Measurements from ENCODE around the gene PRSS2.

Gene PRSS2

DNA sequence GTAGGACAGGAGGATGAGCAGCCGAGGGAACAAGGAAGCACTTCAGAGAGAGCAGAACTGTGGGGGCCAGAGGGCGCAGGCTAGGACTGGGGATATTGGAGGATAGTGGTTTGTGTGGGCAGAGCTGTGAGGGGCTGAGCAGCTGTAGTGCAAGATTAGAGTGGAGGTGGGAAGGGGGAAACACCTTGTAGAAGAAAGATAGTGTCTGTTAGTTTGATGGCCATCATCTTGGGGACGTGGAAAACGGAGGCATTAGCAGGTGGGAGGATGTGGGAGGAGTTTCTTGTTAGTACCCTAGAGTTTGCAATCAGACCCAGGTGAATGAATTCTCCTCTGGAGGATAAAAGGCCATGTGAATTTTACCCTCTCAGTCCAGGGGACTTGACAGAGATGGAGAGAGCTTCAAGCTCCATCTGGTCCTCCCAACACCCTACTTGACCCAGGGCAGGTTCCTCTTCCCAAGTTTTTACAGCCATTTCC, 34.0 kb downstream of the PRSS2 start:
- no peak for FAIRE-seq

DNA sequence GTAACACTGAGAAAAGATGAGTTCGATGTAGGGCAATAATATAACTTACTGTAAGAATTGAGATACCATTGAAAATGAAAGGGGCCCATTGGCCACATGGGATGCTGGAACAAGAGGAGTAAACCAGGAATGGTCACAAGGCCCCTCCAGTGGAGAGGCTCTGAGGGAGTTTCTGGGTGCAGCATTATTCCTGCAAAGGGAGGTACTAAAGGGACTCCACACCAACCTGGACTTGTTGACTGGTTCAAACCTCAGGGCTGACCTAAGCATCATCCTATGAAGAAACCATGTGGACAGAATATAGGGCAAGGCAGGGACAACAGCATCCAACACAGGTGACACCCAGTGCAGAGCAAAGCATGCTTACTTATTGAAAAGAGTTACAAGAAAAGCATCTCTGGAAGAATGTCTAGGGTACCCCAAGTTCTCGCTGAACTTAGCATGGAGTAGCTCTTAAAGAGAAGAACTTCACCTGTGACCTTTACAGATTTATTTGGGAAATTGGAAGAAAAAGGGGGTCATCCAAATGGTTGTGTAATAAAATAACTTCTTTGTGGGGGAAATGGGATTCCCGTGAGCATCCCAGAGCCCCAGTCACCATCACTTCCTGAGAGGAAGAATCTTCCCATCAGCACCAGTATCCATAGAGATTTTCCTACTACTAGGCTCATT, 34.7 kb downstream of the PRSS2 start:
- FAIRE-seq: no peak

DNA sequence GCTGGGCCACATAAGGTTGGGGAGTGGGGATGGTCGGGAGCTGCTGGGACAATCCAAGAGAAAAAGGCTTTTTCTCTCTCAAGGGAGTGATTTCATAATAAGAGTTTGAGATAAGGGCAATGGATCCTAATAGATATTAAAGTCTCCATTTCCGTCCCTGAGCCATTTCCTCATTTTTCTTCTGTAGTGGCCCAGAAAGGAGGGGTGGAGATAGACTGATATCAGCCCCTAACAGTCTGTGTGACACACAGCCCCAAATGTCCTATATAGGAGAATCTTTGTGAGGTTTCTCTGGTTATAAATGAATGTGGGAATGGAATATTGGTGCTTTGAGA, 35.2 kb downstream of the PRSS2 start:
- FAIRE-seq: no peak

DNA sequence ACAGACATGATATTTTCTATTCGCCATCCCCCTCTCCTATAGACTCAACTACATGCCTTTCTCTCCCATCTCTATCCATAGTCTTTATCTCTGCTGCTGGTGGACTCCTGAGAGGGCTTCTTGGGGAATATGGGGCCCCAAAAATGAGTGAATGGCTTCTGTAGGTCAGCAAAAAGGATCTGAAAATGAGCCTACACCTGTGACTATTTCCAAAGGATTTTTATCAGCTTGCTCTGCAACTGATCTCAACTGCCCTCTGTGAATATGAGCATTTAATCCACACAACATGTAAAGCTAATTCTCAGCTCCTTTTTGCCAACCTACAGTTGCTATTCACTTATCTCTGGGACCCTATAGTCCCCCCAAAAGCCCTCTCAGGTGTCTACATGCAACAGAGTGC, 36.2 kb downstream of the PRSS2 start:
- FAIRE-seq: no peak

DNA sequence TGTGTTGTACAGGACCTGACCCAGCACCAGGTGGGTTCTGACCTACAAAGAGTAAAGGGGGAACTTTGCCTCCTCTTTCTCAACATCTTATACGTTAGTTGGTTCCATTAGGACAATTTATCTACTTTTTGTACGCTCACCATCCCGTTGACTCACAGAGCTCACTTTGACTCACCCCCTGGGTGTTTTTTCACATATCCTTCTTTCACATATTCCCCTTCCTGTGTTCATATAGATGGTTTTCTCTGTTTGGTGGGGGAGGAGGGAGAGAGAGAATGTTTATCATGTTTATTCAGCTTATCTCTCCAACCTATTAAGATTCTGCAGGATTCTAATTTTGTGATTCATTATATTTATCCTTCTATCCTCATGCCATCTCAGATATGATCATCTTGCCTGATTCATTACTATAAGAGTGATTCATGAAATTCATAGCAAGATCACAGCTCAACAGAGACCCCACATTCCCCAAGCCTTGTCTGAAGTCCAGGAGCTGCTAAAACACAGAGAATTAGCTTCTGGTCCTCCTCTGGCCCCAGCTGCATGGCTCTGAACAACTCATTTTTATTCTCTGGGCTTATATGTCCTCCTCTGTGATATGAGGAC, 37.2 kb downstream of the PRSS2 start:
- no peak for FAIRE-seq

DNA sequence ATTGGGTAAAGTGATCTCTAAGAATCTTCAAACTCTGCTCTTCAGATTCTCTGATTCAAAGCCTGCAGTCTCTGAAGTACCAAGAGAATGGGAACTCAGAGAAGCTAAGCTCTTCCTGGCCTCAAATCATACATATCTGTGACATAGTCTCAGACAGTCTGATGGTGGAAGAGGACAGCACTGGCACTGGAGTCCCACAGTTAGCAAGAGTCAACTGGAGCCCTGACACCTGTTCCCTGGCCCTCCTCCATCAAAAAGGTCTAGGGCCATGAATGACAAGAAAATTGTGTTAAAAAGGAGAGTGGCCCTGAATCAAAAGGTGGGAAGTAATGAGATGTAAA, 37.7 kb downstream of the PRSS2 start:
- FAIRE-seq: no peak

DNA sequence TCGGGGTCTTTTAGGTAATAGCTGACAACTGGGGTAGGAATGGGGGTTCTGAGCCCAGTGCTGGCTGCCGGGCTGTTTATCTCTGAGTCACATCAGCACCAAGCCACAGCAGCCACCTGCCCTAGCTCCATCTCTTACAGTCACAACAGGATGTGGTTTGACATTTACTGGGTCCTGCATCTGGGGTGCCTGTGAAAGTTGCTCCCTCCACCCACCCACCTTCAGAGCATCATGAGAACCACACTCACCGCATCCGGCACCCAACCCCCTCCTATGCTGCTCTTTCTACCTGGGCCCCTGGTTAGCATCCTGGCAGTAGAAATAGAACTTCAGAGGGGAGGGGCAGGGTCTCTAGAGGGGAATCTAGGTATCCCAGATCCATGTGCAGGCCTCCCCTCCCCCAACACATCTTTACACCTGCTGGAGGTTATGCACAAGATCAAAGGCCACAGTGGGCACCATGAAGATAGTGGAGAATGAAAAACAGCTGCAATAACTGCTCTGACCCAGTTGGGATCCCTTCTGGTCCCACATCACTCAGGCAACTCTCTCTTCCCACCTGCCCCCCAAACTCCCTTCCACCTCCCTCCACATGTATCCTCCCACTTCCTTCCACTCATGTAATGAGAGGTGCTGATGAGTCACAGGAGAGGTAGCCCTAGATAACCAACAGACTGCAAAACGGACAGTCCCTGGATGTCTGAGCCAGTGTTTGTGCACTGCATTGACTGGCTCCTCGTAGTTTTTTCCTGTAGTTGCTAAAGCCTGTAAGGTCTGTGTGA, 38.2 kb downstream of the PRSS2 start:
- no peak for FAIRE-seq

DNA sequence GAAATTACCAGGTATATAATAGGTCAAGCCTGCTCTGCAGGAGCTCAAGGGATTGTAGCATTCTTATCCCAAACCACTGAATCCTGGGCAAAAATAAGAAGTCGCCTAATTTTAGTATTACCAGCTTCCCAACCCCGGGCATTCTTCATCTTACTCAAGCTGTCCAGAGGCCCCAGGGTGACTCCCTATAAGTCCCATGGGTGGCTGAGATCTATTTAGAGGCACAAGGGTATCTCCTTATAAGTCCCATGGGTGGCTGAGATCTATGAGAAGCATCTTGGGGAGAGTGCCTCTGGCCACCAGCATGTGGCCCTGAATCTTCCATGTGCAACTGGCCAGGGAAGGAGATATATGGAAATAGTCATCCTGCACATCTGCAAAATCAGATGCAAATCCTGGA, 38.9 kb downstream of the PRSS2 start:
- no peak for FAIRE-seq

DNA sequence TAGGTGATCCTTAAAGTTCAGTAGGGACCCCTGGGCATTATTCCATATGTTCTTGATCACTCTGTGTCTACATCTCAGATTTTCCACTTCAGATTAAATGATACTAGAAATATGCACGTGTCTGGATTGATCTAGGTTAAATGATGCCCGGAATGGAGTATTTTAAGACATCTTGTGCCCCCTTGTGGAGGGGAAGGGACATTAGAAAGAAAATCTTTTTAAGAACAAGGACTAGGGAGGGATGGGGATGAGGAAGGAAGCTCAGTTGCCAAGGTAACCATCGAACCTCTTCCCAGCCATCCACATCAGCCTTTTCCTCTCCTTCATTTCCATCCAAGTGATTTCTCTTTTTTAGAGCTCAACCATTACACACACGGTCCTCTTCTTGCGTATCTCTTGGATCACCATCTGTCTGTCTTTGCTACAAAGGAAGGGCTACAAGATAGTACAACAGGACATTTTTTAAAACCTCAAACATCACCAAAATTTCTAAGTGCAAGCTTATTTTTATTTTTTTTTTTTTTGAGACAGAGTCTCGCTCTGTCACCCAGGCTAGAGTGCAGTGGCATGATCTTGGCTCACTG, 40.5 kb downstream of the PRSS2 start:
- no peak for FAIRE-seq

DNA sequence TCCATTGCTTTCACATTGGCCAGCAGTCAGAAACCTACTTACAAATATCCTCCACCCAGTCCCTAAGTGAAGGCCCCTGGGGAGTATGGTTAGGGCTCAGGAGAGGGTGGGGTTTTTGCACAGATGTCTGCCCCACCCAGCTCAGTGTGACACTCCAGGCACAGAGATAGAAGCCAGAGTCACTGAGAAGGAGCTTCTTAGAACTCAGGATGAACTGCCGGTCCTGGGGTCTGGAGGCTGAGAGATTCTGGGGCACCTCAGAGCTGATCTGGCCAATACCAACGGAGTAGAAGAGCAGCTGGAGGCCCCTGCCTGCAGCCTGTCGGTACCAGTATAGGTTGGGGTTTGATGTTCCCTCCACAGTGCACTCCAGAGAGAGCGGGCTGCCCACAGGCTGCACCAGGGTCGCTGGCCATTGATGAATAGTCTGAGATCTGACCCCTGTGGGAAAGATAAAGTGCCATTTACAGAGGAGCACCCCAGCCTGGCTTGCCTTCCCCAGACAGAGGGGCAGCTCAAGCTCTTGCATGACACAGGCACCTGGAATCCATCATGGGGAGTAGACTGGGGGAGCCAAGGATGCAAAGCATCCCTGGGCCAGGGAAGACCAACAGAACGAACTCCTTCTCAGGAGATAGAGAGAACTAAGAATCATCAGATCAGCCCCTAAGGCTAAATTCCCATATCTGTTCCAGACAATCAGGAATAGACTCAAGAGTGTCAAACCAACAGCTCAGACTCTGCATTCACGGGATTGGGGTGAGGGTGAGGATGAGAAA, 41.9 kb downstream of the PRSS2 start:
- FAIRE-seq: no peak

DNA sequence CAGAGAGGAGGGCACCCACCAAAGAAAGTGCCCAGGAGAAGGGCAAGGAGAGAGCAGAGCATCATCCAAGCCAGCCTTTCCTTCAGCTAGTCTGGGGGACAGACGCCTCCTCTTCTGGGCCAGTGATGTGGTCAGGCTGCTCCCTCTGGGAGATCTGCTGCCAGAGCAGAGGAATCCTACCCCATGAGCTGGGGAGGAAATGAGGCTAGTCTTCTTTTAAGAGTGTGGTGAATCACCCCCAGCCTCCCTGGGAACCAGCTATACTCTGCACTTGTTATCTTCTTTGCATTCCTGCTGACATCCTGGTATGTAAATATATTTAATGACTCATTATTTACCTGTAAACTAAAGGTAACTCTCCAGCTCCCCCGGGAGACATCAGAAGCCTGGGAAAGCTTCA, 42.5 kb downstream of the PRSS2 start:
- FAIRE-seq: no peak

DNA sequence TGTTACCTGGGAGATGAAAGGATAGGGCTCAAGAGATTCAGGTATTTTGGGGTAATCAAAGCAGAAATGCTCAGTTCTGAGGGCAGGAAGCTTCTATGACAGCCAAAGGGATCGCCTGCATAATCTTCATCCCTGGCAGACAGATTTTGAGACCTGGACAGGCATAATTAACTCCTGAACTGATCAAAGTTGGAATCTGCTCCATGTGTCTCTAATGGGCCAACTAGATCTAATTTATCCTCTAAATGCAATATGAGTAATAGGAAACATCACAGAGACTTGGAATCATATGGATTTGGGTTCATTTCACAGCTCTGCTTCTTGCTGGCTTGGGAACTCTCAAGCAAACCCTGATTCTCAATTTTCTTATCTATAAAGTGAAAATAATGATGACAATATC, 42.9 kb downstream of the PRSS2 start:
- FAIRE-seq: no peak

DNA sequence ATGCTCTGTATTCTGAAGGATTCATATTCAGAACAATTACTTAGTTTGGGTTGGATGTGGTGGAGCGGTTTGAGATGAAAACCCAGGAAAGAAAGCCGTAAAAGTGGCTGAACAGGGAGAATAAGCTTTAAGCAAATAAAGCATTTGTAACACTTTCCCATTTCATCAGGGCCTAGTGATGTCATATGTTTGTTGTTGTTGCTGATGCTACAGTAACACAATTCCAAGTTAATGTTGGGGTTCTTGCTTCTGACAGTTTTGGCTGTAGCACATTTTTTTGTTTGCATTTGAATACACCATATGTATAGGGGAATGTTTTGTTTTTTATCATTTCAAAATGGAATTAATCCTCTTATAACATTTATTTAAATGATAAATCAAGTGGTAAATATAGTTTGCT, 43.7 kb downstream of the PRSS2 start:
- no peak for FAIRE-seq

DNA sequence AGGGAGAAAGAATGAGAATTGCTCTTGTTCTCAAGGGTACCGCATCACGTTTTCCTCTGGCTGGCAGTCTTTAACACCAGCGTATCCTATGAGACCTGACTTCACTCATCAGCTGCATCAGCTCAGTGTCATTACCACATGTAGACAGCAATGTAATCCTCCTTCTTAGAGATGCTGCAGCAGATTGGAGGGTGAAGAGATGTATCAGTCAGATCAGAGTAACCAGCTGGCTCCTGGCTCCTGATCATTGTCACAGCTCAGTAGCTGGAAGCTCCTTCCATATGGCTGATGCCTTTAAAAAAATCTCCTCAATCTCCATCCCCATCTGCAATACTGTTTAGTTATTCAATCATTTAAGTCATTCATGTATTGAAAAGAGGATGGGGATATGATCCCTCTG, 44.4 kb downstream of the PRSS2 start:
- FAIRE-seq: no peak

DNA sequence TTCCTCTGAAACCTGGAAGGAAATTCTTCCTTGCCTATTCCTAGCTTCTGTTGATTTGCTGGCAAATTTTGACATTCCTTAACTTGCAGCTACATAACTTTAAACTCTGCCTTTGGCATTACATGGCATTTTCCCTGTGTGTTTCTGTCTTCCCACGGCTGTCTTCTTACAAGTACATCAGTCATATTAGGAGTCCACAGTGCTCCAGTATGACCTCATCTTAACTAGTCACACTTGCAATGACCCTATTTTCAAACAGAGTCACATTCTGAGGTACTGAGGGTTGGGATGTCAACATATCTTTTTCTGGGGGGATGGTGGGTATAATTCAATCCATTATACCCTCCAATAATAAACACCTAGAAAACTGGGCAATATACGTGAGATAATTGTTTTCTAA, 46.7 kb downstream of the PRSS2 start:
- FAIRE-seq: no peak

DNA sequence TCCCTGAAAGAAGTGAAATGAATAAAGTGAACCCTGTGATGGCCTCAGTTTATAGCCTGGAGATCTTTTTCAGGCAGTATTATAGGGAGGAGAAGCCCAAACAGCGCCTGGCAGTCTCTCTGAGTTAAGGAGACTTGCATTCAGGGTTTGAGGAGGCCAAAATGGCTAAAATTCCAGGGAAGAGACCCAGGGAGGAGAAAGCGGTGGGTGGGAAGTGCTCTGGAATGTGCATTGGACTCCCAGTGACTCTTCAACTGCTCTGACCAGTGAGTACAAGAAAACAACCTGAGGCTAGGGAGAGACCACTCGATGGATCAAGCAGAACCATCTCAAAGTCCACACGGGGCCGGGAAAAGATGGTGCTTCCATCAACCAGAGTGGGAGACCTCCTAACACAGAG, 48.8 kb downstream of the PRSS2 start:
- FAIRE-seq: no peak

DNA sequence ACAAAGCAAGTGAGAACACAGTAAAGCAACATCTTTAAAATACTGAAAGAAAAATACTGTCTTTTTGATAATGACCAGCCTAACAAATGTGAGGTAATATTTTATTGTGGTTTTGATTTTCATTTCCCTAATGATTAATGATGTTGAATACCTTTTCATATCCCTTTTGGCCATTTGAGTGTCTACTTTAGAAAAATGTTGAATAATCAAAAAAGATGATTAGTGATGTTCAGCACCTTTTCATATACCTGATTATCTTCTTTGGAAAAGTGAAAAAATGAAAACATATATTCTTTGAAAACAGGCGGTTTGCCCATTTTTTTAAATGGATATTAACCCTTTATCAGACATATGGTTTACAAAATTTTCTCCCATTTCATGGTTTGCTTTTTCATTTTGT, 51.9 kb downstream of the PRSS2 start:
- FAIRE-seq: no peak
